Parathyroid adenoma (tissue), 2 donors: ENCODE results near the gene SH3BP2.

Experiments
- H2AFZ ChIP-seq: fragments of 300-600 bp; sonication (generic); one replicate; pipeline ENCODE4 v1.7.0; 2017; ENCODE audit warnings: antibody characterized with exemption, mild to moderate bottlenecking
- H3K27ac ChIP-seq: fragments of 300-600 bp; sonication (generic); one replicate; pipeline ENCODE4 v1.7.0; 2017
- H3K27me3 ChIP-seq: fragments of 300-600 bp; sonication (generic); one replicate; pipeline ENCODE4 v1.7.0; 2017; ENCODE audit warnings: low read length; ENCODE audit not compliant: control insufficient read depth, insufficient read depth
- H3K36me3 ChIP-seq: fragments of 300-600 bp; sonication (generic); one replicate; pipeline ENCODE4 v1.7.0; 2017; ENCODE audit warnings: low read length; ENCODE audit not compliant: control insufficient read depth, insufficient read depth
- H3K4me1 ChIP-seq: fragments of 300-600 bp; sonication (generic); one replicate; pipeline ENCODE4 v1.7.0; 2017; ENCODE audit warnings: control low read depth
- H3K4me2 ChIP-seq: fragments of 300-600 bp; sonication (generic); one replicate; pipeline ENCODE4 v1.7.0; 2017; ENCODE audit warnings: low read length
- H3K4me3 ChIP-seq: fragments of 300-600 bp; sonication (generic); one replicate; pipeline ENCODE4 v1.7.0; 2017; ENCODE audit warnings: low read depth, low read length
- H3K79me2 ChIP-seq: fragments of 300-600 bp; sonication (generic); one replicate; pipeline ENCODE4 v1.7.0; 2017; ENCODE audit warnings: control low read depth
- H3K9ac ChIP-seq: fragments of 300-600 bp; sonication (generic); one replicate; pipeline ENCODE4 v1.7.0; 2017; ENCODE audit warnings: mild to moderate bottlenecking
- H3K9me3 ChIP-seq: fragments of 300-600 bp; sonication (generic); one replicate; pipeline ENCODE4 v1.7.0; 2017; ENCODE audit warnings: low read length; ENCODE audit not compliant: control insufficient read depth
- CTCF ChIP-seq: fragments of 300-600 bp; sonication (generic); IDR thresholded peaks from one replicate; pipeline ENCODE4 v1.7.0; 2017; ENCODE audit warnings: antibody characterized with exemption, mild to moderate bottlenecking
- donor health status: primary hyperparathyroidism.

Gene SH3BP2

DNA sequence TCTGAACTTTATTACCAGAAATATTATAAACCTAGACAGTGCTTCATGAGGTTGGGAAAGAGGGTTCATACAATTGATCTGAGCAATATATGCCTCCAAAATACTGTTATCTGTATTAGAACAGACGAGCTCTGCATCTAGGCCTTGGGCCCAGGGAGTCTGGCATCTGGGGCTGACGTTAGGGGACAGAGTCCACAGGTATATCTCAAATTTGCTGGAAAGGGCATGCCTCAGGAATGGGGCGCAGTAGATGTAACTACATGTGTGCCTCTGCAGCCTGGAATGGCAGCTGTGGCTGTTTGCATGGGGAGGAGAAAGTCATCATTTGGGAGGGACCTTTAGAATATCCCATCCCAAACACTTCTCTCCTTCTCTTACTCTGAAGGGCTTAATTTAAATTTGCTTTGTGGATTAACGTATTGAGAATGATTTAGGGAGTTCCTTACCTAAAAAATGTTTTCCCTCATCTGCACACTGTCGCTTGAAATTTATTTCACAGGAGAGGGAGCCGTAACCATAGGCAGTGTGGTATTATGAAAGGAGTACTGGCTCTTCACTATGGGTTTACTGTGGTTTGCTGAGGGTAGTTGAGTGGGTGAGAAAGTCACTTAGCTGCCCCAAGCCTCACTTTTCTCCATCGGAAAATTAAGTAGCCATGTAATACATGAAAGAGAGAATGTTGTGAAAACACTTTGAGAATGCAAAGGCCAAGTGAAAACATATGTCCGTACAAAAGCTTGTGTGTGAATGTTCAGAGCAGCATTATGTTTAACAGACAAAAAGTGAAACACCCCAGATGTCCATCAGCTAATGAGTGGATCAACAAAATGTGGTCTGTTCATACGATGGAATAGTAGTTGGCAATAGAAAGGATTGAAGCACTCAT lies 56.6 kb downstream of the SH3BP2 start:
- H3K4me3 ChIP-seq = no peak overlapping the region
- H3K9ac ChIP-seq = no peak overlapping the region
- no peak overlapping the region for H2AFZ ChIP-seq
- no peak overlapping the region for H3K27ac ChIP-seq
- no peak overlapping the region for H3K4me2 ChIP-seq
- H3K4me1 ChIP-seq = no peaks in the 10 kb centered on the region
- no peaks in the 10 kb centered on the region for H3K27me3 ChIP-seq
- H3K9me3 ChIP-seq = no peaks in the 10 kb centered on the region
- no peak for TF ChIP-seq CTCF
- H3K36me3 ChIP-seq = no peaks in the 10 kb centered on the region
- peaks cover 24% of the 10 kb centered on the region for H3K79me2 ChIP-seq

- H2AFZ ChIP-seq = no peak overlapping the region
- peaks cover 20% of the 10 kb centered on the region for H3K79me2 ChIP-seq
- H3K4me1 ChIP-seq = no peaks in the 10 kb centered on the region
- TF ChIP-seq CTCF = no peak
- no peak overlapping the region for H3K4me2 ChIP-seq
- H3K4me3 ChIP-seq = no peak overlapping the region
- no peaks in the 10 kb centered on the region for H3K9me3 ChIP-seq
- H3K27me3 ChIP-seq = no peaks in the 10 kb centered on the region
- no peaks in the 10 kb centered on the region for H3K36me3 ChIP-seq
- no peak overlapping the region for H3K9ac ChIP-seq
- no peak overlapping the region for H3K27ac ChIP-seq
Measured at GRCh38 chr4:2850966-2851798, 58.3 kb downstream of the SH3BP2 start.

DNA sequence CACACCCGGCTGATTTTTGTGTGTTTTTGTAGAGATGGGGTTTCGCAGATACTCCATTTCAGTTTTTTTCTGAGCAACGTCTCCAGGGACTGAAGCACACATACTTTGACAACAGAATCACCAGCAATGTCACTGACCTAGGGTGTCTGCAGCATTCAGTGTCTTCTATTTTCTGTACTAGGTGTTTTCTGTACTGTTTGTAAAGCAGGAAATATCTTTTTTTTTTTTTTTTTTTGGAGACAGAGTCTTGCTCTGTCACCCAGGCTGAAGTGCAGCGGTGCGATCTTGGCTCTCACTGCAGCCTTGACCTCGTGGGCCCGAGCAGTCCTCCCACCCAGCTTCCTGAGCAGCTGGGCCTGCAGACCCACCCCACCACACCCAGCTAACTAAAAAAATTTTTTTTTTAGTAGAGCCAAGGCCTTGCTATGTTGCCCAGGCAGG lies 59.6 kb downstream of the SH3BP2 start:
- H3K79me2 ChIP-seq = peaks cover 23% of the 10 kb centered on the region
- no peak overlapping the region for H3K4me2 ChIP-seq
- no peak overlapping the region for H2AFZ ChIP-seq
- no peaks in the 10 kb centered on the region for H3K9me3 ChIP-seq
- no peak overlapping the region for H3K4me3 ChIP-seq
- no peaks in the 10 kb centered on the region for H3K36me3 ChIP-seq
- no peaks in the 10 kb centered on the region for H3K27me3 ChIP-seq
- TF ChIP-seq CTCF = no peak
- no peaks in the 10 kb centered on the region for H3K4me1 ChIP-seq
- no peak overlapping the region for H3K27ac ChIP-seq
- H3K9ac ChIP-seq = no peak overlapping the region

DNA sequence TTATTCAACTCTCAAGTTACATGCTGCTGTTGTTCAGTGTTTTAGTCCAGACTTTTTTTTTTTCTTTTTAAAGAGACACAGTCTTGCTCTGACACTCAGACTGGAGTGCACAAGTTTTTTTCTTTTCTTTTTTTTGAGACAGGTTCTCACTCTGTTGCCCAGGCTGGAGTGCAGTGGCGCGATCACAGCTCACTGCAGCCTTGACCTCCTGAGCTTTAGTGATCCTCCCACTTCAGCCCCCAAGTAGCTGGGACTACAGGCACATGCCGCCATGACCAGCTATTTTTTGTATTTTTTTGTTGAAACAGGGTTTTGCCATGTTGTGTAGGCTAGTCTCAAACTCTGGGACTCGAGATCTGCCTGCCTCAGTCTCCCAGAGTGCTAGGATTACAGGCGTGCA lies 62.7 kb downstream of the SH3BP2 start:
- Histone ChIP-seq H3K27ac (no peak overlapping the region), H3K4me1 (peaks cover 3% of the 10 kb centered on the region)

More for the DNA sequence above, 62.7 kb downstream of the SH3BP2 start:
- H3K36me3 ChIP-seq = no peaks in the 10 kb centered on the region
- H3K27me3 ChIP-seq = no peaks in the 10 kb centered on the region
- no peak overlapping the region for H3K4me2 ChIP-seq
- TF ChIP-seq CTCF = no peak
- H2AFZ ChIP-seq = no peak overlapping the region
- no peaks in the 10 kb centered on the region for H3K9me3 ChIP-seq
- H3K4me3 ChIP-seq = no peak overlapping the region
- H3K9ac ChIP-seq = no peak overlapping the region
- H3K79me2 ChIP-seq = peaks cover 37% of the 10 kb centered on the region
